ENCODE measurements around the gene TROAP. TPM values are rescaled to one million over a fixed set of nuclear protein-coding genes. Genes with fewer than 3 reads are reported as not detected.

Gene TROAP
- total RNA-seq, 1 donor from 2014 or later, result 4.8 TPM

DNA sequence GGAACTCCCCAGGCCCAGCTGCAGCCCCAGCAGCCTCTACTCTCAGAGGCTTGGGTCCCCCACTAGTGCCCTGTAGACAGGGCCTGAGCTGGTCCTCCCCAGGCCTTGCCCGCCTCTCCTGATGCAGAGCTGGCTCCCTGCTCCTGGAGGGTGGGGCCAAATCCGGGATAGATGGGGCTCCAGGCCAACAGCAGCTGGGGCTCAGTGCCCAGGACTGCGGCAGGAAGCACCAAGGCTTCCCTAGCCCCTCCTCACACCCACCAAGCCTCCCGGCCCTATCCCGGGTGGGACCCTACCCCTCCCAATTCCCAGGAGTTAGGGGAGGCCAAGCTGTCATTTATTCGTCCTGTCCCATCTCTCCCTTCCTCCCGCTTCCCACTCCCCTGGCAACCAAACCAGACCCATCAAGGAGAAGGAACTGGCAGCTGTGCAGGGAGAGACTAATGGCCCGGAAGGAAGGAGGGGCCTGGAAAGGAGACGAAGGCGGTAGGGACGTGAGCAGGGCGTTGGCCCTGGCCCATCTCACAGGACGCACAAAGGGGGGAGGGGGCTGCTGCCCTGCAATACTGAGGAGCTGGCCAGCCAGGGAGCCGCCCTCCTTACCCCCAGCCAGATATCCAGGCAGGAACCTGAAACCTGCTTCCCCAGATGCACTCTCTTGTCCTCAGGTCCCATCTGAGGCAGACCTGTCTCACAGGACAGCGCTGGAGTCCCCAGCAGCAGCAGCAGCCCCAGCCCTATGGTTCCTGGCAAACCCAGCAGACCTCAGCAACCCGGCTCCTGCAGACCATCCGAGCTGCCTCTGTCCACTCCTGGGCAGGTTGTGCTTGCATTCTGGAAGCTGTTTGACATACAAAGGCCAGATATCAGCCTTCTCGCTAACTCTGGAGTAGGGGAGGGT, 29.7 kb upstream of the TROAP start:
- TF ChIP-seq, protein P1, sequence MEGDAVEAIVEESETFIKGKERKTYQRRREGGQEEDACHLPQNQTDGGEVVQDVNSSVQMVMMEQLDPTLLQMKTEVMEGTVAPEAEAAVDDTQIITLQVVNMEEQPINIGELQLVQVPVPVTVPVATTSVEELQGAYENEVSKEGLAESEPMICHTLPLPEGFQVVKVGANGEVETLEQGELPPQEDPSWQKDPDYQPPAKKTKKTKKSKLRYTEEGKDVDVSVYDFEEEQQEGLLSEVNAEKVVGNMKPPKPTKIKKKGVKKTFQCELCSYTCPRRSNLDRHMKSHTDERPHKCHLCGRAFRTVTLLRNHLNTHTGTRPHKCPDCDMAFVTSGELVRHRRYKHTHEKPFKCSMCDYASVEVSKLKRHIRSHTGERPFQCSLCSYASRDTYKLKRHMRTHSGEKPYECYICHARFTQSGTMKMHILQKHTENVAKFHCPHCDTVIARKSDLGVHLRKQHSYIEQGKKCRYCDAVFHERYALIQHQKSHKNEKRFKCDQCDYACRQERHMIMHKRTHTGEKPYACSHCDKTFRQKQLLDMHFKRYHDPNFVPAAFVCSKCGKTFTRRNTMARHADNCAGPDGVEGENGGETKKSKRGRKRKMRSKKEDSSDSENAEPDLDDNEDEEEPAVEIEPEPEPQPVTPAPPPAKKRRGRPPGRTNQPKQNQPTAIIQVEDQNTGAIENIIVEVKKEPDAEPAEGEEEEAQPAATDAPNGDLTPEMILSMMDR (IDR thresholded peaks at IDR 0.05; ENCODE audit: insufficient read depth, low read length, poor library complexity, severe bottlenecking), result no peak
- H3K27me3 ChIP-seq (ENCODE audit: control insufficient read depth, insufficient read depth, low read length), result peaks cover 51% of the 10 kb centered on the region
- H3K36me3 ChIP-seq (ENCODE audit: control insufficient read depth, insufficient read depth, low read length), result no peaks in the 10 kb centered on the region
- no peak for DNase-seq (ENCODE audit: low read depth)
- H3K4me3 ChIP-seq (ENCODE audit: low read depth, low read length), result no peak overlapping the region

DNA sequence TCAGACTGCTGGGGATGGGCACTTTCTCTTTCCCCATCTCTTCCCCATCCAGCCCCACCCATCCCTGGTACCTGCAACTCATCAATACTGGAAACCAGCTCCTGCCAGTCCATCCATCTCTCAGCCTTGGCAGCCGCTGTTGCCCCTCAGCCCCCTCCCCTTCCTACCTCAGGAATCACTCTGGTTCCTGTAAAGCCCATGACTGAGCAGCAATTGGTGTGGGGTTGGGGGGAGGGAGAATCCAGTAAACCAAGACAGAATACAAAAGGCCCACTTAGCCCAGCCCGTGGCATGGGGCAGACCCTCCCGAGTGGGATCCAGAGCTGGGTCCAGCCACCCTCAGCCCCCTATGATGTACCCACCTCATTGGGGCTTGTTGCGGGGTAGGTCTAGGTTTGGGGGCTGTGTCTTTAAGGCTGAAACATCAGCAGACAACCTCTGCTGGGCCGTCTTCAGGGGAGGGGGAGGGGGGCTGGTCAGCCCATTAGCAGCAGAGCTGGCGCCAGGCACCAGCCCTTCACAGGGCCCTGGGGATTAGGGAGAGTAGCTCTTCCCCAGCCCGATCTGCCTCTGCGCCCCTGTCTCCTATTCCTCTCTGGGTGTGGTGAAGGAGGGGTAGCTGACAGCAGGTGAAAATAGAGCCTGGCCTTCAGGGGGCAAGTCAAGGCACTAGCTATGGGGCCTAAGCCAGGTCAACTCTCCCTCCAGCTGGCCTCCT, 28.8 kb upstream of the TROAP start:
- no peaks in the 10 kb centered on the region for H3K36me3 ChIP-seq (ENCODE audit: control insufficient read depth, insufficient read depth, low read length)
- no peak for DNase-seq (ENCODE audit: low read depth)
- no peak overlapping the region for H3K4me3 ChIP-seq (ENCODE audit: low read depth, low read length)
- TF ChIP-seq, protein P1 (IDR thresholded peaks at IDR 0.05; ENCODE audit: insufficient read depth, low read length, poor library complexity, severe bottlenecking), result no peak
- peaks cover 57% of the 10 kb centered on the region for H3K27me3 ChIP-seq (ENCODE audit: control insufficient read depth, insufficient read depth, low read length)

GRCh38 chr12:49294804-49295081, 28.3 kb upstream of the TROAP start:
- Histone ChIP-seq H3K27me3 (ENCODE audit: control insufficient read depth, insufficient read depth, low read length) (peaks cover 57% of the 10 kb centered on the region), H3K36me3 (ENCODE audit: control insufficient read depth, insufficient read depth, low read length) (no peaks in the 10 kb centered on the region), H3K4me3 (ENCODE audit: low read depth, low read length) (no peak overlapping the region)
- TF ChIP-seq, protein P1 (IDR thresholded peaks at IDR 0.05; ENCODE audit: insufficient read depth, low read length, poor library complexity, severe bottlenecking), result no peak
- no peak for DNase-seq (ENCODE audit: low read depth)

- Histone ChIP-seq H3K36me3 (ENCODE audit: control insufficient read depth, insufficient read depth, low read length) (no peaks in the 10 kb centered on the region), H3K4me3 (ENCODE audit: low read depth, low read length) (no peak within 1 kb of the TSS), H3K27me3 (ENCODE audit: control insufficient read depth, insufficient read depth, low read length) (peaks cover 57% of the 10 kb centered on the region)
- TF ChIP-seq, protein P1 (IDR thresholded peaks at IDR 0.05; ENCODE audit: insufficient read depth, low read length, poor library complexity, severe bottlenecking), result peak; percentile 10
- no peak for DNase-seq (ENCODE audit: low read depth)
Observed at GRCh38 chr12:49295082-49295936, 27.7 kb upstream of the TROAP start, which contains the start of gene PRPH. TSS of gene PRPH (plus strand) at chr12:49295147. CDS start at chr12:49295201, 54 bp downstream.

DNA sequence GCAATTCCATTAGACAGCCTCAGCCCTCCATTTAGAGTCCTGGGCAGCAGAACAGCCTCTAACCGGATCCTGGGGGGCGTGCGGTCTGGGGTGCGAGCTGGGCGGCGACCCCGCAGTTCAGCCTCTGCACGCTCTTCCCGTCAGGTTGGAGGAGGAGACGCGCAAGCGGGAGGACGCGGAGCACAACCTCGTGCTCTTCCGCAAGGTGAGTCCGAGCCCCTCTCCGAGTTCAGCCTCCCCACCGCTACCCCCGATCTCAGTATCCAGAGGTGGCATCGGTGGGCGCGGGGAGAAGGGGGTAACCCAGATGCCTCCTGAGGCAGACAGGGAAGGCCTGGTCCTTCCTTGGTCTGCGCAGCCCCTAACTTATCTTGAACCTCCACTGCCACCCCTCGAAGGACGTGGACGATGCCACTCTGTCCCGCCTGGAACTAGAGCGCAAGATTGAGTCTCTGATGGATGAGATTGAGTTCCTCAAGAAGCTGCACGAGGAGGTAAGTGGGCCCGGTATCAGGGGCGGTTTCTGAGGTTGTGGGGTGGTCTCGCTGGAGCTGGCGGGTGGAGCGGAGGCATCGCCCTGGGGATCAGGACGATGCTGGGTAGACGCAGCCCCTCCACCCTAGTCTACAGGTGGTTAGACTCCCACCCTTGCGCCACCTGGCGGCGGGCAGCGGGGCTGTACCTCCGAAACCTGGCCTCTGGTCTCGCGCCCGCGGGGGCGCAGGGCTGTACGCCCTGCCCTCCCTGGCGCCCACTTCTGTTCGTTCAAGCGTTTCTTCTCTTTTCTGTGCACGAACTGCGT, 26.8 kb upstream of the TROAP start:
- Histone ChIP-seq H3K4me3 (ENCODE audit: low read depth, low read length) (no peak overlapping the region), H3K36me3 (ENCODE audit: control insufficient read depth, insufficient read depth, low read length) (no peaks in the 10 kb centered on the region), H3K27me3 (ENCODE audit: control insufficient read depth, insufficient read depth, low read length) (peaks cover 57% of the 10 kb centered on the region)
- TF ChIP-seq, protein P1 (IDR thresholded peaks at IDR 0.05; ENCODE audit: insufficient read depth, low read length, poor library complexity, severe bottlenecking), result peak; percentile 86
- no peak for DNase-seq (ENCODE audit: low read depth)

Measured in kidney epithelial cell (primary cell).